Measurements from ENCODE around the gene CHTF18.

DNA sequence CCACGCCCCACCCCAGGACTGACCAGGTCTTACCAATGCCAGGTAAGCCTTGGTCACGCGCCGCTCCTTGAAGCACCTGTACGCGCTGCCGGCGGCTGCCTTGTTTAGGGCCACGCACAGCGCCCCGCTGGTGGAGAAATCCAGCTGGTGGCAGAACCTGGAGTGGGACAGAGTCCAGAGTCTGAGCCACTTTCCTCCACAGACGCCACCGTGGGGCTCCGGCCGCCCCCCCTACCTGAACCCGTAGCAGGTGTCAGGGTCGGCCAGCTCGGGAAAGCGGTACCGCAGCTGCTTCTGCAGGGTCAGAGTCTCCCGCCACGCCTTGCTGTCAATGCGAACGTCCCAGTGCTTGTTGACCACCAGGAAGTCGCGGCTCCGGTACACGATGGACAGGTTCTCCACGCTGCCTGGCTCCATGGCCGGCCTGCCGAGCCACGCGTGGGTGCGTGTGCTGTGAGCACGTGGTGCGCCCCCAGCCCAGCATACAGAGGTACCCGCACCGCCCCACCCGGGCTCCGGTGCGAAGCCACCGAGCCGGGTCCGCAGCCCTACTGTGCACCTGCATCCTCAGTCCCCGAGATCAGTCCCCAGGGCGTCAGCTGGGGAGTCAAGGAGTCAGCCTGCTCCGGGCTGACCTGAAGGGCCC is 976 bp upstream of the CHTF18 start:
- TF ChIP-seq, protein P1, sequence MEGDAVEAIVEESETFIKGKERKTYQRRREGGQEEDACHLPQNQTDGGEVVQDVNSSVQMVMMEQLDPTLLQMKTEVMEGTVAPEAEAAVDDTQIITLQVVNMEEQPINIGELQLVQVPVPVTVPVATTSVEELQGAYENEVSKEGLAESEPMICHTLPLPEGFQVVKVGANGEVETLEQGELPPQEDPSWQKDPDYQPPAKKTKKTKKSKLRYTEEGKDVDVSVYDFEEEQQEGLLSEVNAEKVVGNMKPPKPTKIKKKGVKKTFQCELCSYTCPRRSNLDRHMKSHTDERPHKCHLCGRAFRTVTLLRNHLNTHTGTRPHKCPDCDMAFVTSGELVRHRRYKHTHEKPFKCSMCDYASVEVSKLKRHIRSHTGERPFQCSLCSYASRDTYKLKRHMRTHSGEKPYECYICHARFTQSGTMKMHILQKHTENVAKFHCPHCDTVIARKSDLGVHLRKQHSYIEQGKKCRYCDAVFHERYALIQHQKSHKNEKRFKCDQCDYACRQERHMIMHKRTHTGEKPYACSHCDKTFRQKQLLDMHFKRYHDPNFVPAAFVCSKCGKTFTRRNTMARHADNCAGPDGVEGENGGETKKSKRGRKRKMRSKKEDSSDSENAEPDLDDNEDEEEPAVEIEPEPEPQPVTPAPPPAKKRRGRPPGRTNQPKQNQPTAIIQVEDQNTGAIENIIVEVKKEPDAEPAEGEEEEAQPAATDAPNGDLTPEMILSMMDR (conservative IDR thresholded peaks at IDR 0.05; ENCODE audit: low read length), result no peak
- no peak for TF ChIP-seq EZH2phosphoT487 (IDR thresholded peaks at IDR 0.05; ENCODE audit: borderline replicate concordance, low read depth, low read length)

All from OCI-LY7 (cell line).